Epithelial cell of esophagus (primary cell): ENCODE data around the gene ACVR1.

Experiments
- DNase-seq: peaks from one replicate; pipeline ENCODE4 v3.0.0; 2010; ENCODE audit warnings: low read depth
- H3K4me3 ChIP-seq: 2 replicates; pipeline ENCODE4 v1.5.1; 2011; ENCODE audit warnings: mild to moderate bottlenecking, low read length, control low read depth
- CTCF ChIP-seq: IDR thresholded peaks from 2 replicates; pipeline ENCODE4 v1.5.1; 2011; ENCODE audit warnings: low read depth, mild to moderate bottlenecking, low read length, control low read depth, inconsistent platforms; ENCODE audit not compliant: insufficient read depth; ENCODE audit errors: missing control alignments

ACVR1 gene

GRCh38 chr2:157838442-157839161 is 37.5 kb downstream of the ACVR1 start:
- H3K4me3 ChIP-seq, result no peak overlapping the region
- DNase-seq, result peak; percentile 81
- no peak for TF ChIP-seq CTCF

- no peak overlapping the region for H3K4me3 ChIP-seq
- no peak for TF ChIP-seq CTCF
- no peak for DNase-seq
These were observed 38.2 kb downstream of the ACVR1 start for GRCh38 chr2:157837851-157838441.

- DNase-seq, result no peak
- no peak for TF ChIP-seq CTCF
- no peak overlapping the region for H3K4me3 ChIP-seq
These were observed 39.6 kb downstream of the ACVR1 start for GRCh38 chr2:157836531-157836930.

GRCh38 chr2:157835425-157835824 is 40.7 kb downstream of the ACVR1 start:
- DNase-seq, result no peak
- no peak overlapping the region for H3K4me3 ChIP-seq
- TF ChIP-seq CTCF, result no peak

GRCh38 chr2:157835006-157835405 is 41.1 kb downstream of the ACVR1 start:
- no peak for DNase-seq
- no peak overlapping the region for H3K4me3 ChIP-seq
- no peak for TF ChIP-seq CTCF

GRCh38 chr2:157833721-157834120 is 42.4 kb downstream of the ACVR1 start:
- DNase-seq, result no peak
- H3K4me3 ChIP-seq, result no peak overlapping the region
- TF ChIP-seq CTCF, result no peak
